HEK293 (cell line): ENCODE results near the gene FHIT.

Experiments
- CTCF ChIA-PET: fragments of 350-600 bp; formaldehyde crosslinking; extraction: SDS; loops from one replicate; lab custom pipeline; 2021; ENCODE audit warnings: antibody characterized with exemption; lab: Yijun Ruan, JAX
- POLR2A ChIA-PET: fragments of 300-600 bp; formaldehyde crosslinking; extraction: SDS; loops from one replicate; lab custom pipeline; 2020; ENCODE audit warnings: antibody characterized with exemption, inconsistent platforms; lab: Yijun Ruan, JAX
- H3K27ac ChIP-seq: fragments of 200-500 bp; sonication (Bioruptor generic); 2 replicates; pipeline ENCODE4 v1.5.1; 2014; ENCODE audit warnings: low read depth, low read length, control low read depth, inconsistent platforms; ENCODE audit errors: extremely low read depth
- H3K36me3 ChIP-seq, 2 experiments: fragments of 200-500 bp in 1 of 2; sonication (Bioruptor generic) in 1 of 2; 1 replicate in 1 of 2; 2 replicates in 1 of 2; pipeline ENCODE4 v1.5.1; 2014 to 2017; ENCODE audit warnings: inconsistent platforms in 2 of 2, low read length in 2 of 2; ENCODE audit not compliant: control insufficient read depth in 2 of 2, insufficient read depth in 1 of 2
- H3K4me1 ChIP-seq: fragments of 200-500 bp; sonication (Bioruptor generic); 2 replicates; pipeline ENCODE4 v1.5.1; 2014; ENCODE audit warnings: mild to moderate bottlenecking, low read length, inconsistent platforms; ENCODE audit not compliant: control insufficient read depth, insufficient read depth
- H3K4me3 ChIP-seq: 2 replicates; pipeline ENCODE4 v1.5.1; 2011; ENCODE audit warnings: low read depth, mild to moderate bottlenecking, control low read depth, low read length, moderate library complexity
- H3K9me3 ChIP-seq: fragments of 200-500 bp; sonication (Bioruptor generic); 2 replicates; pipeline ENCODE4 v1.5.1; 2014; ENCODE audit warnings: low read depth, low read length, inconsistent platforms; ENCODE audit not compliant: control insufficient read depth, insufficient read depth
- AEBP2 ChIP-seq: fragments of 450-650 bp; formaldehyde crosslinking; IDR thresholded peaks from 2 replicates; pipeline ENCODE4 v1.5.1; 2016; ENCODE audit warnings: missing biosample characterization, missing genetic modification characterization, borderline replicate concordance
- BCL11A ChIP-seq: fragments of 450-650 bp; formaldehyde crosslinking; IDR thresholded peaks from 2 replicates; pipeline ENCODE4 v1.5.1; 2016; ENCODE audit warnings: low read depth, missing biosample characterization, missing genetic modification characterization
- FEZF1 ChIP-seq: fragments of 450-650 bp; formaldehyde crosslinking; IDR thresholded peaks from 2 replicates; pipeline ENCODE4 v1.5.1; 2016; ENCODE audit warnings: missing biosample characterization, missing genetic modification characterization
- SALL2 ChIP-seq: fragments of 450-650 bp; formaldehyde crosslinking; IDR thresholded peaks from 2 replicates; pipeline ENCODE4 v1.5.0; 2017; ENCODE audit warnings: missing biosample characterization, mild to moderate bottlenecking, missing genetic modification characterization, borderline replicate concordance
- WT1 ChIP-seq: fragments of 450-650 bp; formaldehyde crosslinking; IDR thresholded peaks from 2 replicates; pipeline ENCODE4 v1.5.1; 2016; ENCODE audit warnings: missing biosample characterization, missing genetic modification characterization
- ZBTB21 ChIP-seq: fragments of 450-650 bp; formaldehyde crosslinking; IDR thresholded peaks from 2 replicates; pipeline ENCODE4 v1.5.1; 2017; ENCODE audit warnings: missing biosample characterization, missing genetic modification characterization
- ZNF133 ChIP-seq: fragments of 450-650 bp; formaldehyde crosslinking; IDR thresholded peaks from 2 replicates; pipeline ENCODE4 v1.5.1; 2016; ENCODE audit warnings: missing biosample characterization, missing genetic modification characterization
- ZNF184 ChIP-seq: fragments of 450-650 bp; IDR thresholded peaks from 2 replicates; pipeline ENCODE4 v1.5.1; 2018; ENCODE audit warnings: missing biosample characterization, mild to moderate bottlenecking, missing genetic modification characterization
- ZNF214 ChIP-seq: fragments of 450-650 bp; formaldehyde crosslinking; IDR thresholded peaks from 2 replicates; pipeline ENCODE4 v1.5.1; 2017; ENCODE audit warnings: missing biosample characterization, mild to moderate bottlenecking, missing genetic modification characterization, borderline replicate concordance
- ZNF24 ChIP-seq: fragments of 450-650 bp; formaldehyde crosslinking; IDR thresholded peaks from 2 replicates; pipeline ENCODE4 v1.5.1; 2016; ENCODE audit warnings: missing biosample characterization, missing genetic modification characterization
- ZNF416 ChIP-seq: fragments of 450-650 bp; formaldehyde crosslinking; IDR thresholded peaks from 2 replicates; pipeline ENCODE4 v1.5.1; 2016; ENCODE audit warnings: missing biosample characterization, missing genetic modification characterization
- ZNF48 ChIP-seq: fragments of 450-650 bp; formaldehyde crosslinking; IDR thresholded peaks from 2 replicates; pipeline ENCODE4 v1.5.1; 2016; ENCODE audit warnings: missing biosample characterization, missing genetic modification characterization
- ZNF514 ChIP-seq: fragments of 450-650 bp; formaldehyde crosslinking; IDR thresholded peaks from 2 replicates; pipeline ENCODE4 v1.5.1; 2016; ENCODE audit warnings: missing biosample characterization, missing genetic modification characterization
- ZNF623 ChIP-seq: fragments of 450-650 bp; formaldehyde crosslinking; IDR thresholded peaks from 2 replicates; pipeline ENCODE4 v1.5.1; 2016; ENCODE audit warnings: missing biosample characterization, missing genetic modification characterization
- ZNF660 ChIP-seq: fragments of 450-650 bp; IDR thresholded peaks from 2 replicates; pipeline ENCODE4 v1.5.1; 2018; ENCODE audit warnings: missing biosample characterization, mild to moderate bottlenecking, missing genetic modification characterization
- ZNF670 ChIP-seq: fragments of 450-650 bp; formaldehyde crosslinking; IDR thresholded peaks from 2 replicates; pipeline ENCODE4 v1.5.1; 2016; ENCODE audit warnings: missing biosample characterization, missing genetic modification characterization, low read depth
- ZNF776 ChIP-seq: fragments of 450-650 bp; formaldehyde crosslinking; IDR thresholded peaks from 2 replicates; pipeline ENCODE4 v1.5.0; 2017; ENCODE audit warnings: missing biosample characterization, missing genetic modification characterization, borderline replicate concordance
- ZNF791 ChIP-seq: fragments of 450-650 bp; formaldehyde crosslinking; IDR thresholded peaks from 2 replicates; pipeline ENCODE4 v1.5.1; 2016; ENCODE audit warnings: missing biosample characterization, missing genetic modification characterization
- ZNF792 ChIP-seq: fragments of 450-650 bp; formaldehyde crosslinking; IDR thresholded peaks from 2 replicates; pipeline ENCODE4 v1.5.1; 2016; ENCODE audit warnings: missing biosample characterization, missing genetic modification characterization
- ZSCAN18 ChIP-seq: fragments of 450-650 bp; formaldehyde crosslinking; IDR thresholded peaks from 2 replicates; pipeline ENCODE4 v1.5.1; 2016; ENCODE audit warnings: missing biosample characterization, missing genetic modification characterization
- ZSCAN23 ChIP-seq: fragments of 450-650 bp; formaldehyde crosslinking; IDR thresholded peaks from 2 replicates; pipeline ENCODE4 v1.5.1; 2016; ENCODE audit warnings: missing biosample characterization, missing genetic modification characterization
- TF ChIP-seq, protein P1 (sequence below): fragments of 450-650 bp; formaldehyde crosslinking; IDR thresholded peaks from 2 replicates; pipeline ENCODE4 v1.5.1; 2017; ENCODE audit warnings: missing biosample characterization, missing genetic modification characterization
- TF ChIP-seq, protein P2 (sequence below): fragments of 450-650 bp; formaldehyde crosslinking; IDR thresholded peaks from 2 replicates; pipeline ENCODE4 v1.5.1; 2016; ENCODE audit warnings: missing biosample characterization, missing genetic modification characterization
- TF ChIP-seq, protein P3 (sequence below): fragments of 450-650 bp; formaldehyde crosslinking; IDR thresholded peaks from 2 replicates; pipeline ENCODE4 v1.5.1; 2016; ENCODE audit warnings: missing biosample characterization, missing genetic modification characterization, low read depth
- TF ChIP-seq, protein P4 (sequence below): fragments of 450-650 bp; formaldehyde crosslinking; IDR thresholded peaks from 2 replicates; pipeline ENCODE4 v1.5.1; 2016; ENCODE audit warnings: missing biosample characterization, missing genetic modification characterization

The FHIT gene

DNA sequence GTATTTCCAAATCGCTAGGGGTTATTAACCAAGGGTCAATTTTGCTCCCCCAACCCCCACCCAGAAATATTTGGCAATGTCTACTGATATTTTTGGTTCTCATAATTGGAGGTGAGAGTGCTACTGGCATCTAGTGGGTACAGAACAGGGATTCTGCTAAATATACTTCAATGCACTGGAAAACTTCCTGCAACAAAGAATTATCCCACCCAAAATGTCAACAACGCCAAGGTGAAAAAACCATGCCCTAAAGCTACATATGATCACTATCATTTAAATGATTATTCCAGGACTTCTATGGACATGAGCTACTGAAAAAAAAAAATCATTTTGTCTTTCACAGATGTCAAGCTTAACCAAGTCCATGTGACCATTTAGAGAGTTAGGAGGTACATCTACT lies 867.9 kb downstream of the FHIT start:
- no peak overlapping the region for H3K4me3 ChIP-seq
- H3K27ac ChIP-seq: no peak overlapping the region
- H3K9me3 ChIP-seq: no peaks in the 10 kb centered on the region
- no peaks in the 10 kb centered on the region for H3K36me3 ChIP-seq
- no peaks in the 10 kb centered on the region for H3K4me1 ChIP-seq
- TF ChIP-seq ZNF792 (tag by site-specific recombination) (no peak), ZNF791 (no peak), ZNF24 (tag by site-specific recombination) (no peak), ZNF416 (tag by site-specific recombination) (no peak), ZSCAN18 (tag by site-specific recombination) (no peak), ZNF214 (tag by site-specific recombination) (no peak), FEZF1 (tag by site-specific recombination) (no peak), ZNF776 (no peak)
- TF ChIP-seq, protein P1, sequence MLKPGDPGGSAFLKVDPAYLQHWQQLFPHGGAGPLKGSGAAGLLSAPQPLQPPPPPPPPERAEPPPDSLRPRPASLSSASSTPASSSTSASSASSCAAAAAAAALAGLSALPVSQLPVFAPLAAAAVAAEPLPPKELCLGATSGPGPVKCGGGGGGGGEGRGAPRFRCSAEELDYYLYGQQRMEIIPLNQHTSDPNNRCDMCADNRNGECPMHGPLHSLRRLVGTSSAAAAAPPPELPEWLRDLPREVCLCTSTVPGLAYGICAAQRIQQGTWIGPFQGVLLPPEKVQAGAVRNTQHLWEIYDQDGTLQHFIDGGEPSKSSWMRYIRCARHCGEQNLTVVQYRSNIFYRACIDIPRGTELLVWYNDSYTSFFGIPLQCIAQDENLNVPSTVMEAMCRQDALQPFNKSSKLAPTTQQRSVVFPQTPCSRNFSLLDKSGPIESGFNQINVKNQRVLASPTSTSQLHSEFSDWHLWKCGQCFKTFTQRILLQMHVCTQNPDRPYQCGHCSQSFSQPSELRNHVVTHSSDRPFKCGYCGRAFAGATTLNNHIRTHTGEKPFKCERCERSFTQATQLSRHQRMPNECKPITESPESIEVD (tag by site-specific recombination): no peak
- CTCF ChIA-PET: interaction anchor here (0.7 kb wide), 1 partner anchor 1795 kb away, joined by 4 read pairs; no protein-coding TSS in a partner anchor
- POLR2A ChIA-PET: no interaction called here

DNA sequence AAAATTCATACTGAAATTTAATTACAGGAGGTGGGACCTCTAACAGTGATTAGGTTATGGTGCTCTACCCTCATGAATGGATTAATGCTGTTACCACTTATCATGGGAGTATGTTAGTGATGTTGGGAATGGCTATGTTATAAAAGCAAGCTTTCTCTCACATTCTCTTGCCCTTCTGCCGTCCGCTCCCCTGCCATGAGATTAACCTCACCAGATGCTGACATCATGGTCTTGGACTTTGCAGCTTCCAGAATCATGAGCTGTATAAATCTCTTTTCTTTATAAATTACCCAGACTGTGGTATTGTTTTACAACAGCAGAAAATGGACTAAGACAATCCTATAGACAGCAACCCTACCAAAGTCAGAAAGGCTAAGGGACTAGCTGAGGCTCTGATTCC lies 884.8 kb downstream of the FHIT start:
- CTCF ChIA-PET: no interaction called here
- H3K27ac ChIP-seq: no peak overlapping the region
- H3K4me3 ChIP-seq: no peak overlapping the region
- no peaks in the 10 kb centered on the region for H3K9me3 ChIP-seq
- TF ChIP-seq BCL11A (tag by site-specific recombination) (no peak), ZNF184 (no peak), AEBP2 (tag by site-specific recombination) (no peak), ZNF670 (tag by site-specific recombination) (no peak), ZSCAN23 (tag by site-specific recombination) (no peak), ZNF660 (tag by site-specific recombination) (no peak), ZNF133 (tag by site-specific recombination) (no peak)
- POLR2A ChIA-PET: no interaction called here
- H3K4me1 ChIP-seq: no peaks in the 10 kb centered on the region
- no peaks in the 10 kb centered on the region for H3K36me3 ChIP-seq

DNA sequence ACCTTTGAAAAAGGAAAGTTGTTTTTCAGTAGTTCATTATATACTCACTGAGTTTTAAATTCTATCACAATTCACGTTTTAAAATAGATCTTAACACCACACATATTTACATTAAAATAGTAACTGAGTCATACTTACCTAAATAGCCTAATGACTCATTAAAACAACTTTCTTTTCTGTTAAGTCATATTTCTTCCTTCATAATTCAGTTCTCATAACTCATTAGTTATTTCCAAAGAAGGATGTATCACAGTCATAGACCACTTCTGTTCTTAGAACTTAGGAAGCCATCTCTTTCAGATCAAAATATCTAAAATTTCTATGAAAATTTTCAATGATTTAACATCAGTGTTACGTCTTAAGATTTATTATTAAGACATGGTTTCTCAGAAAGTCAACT lies 885.9 kb downstream of the FHIT start:
- CTCF ChIA-PET: no interaction called here
- H3K36me3 ChIP-seq: no peaks in the 10 kb centered on the region
- no peaks in the 10 kb centered on the region for H3K4me1 ChIP-seq
- H3K4me3 ChIP-seq: no peak overlapping the region
- POLR2A ChIA-PET: no interaction called here
- TF ChIP-seq ZNF514 (tag by site-specific recombination): no peak
- TF ChIP-seq WT1 (tag by site-specific recombination): no peak
- TF ChIP-seq SALL2: no peak
- TF ChIP-seq ZNF48: no peak
- TF ChIP-seq, protein P2, sequence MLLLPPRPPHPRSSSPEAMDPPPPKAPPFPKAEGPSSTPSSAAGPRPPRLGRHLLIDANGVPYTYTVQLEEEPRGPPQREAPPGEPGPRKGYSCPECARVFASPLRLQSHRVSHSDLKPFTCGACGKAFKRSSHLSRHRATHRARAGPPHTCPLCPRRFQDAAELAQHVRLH: no peak
- TF ChIP-seq ZNF623 (tag by site-specific recombination): no peak
- TF ChIP-seq ZBTB21: no peak
- TF ChIP-seq, protein P3, sequence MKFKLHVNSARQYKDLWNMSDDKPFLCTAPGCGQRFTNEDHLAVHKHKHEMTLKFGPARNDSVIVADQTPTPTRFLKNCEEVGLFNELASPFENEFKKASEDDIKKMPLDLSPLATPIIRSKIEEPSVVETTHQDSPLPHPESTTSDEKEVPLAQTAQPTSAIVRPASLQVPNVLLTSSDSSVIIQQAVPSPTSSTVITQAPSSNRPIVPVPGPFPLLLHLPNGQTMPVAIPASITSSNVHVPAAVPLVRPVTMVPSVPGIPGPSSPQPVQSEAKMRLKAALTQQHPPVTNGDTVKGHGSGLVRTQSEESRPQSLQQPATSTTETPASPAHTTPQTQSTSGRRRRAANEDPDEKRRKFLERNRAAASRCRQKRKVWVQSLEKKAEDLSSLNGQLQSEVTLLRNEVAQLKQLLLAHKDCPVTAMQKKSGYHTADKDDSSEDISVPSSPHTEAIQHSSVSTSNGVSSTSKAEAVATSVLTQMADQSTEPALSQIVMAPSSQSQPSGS (tag by site-specific recombination): no peak
- TF ChIP-seq, protein P4, sequence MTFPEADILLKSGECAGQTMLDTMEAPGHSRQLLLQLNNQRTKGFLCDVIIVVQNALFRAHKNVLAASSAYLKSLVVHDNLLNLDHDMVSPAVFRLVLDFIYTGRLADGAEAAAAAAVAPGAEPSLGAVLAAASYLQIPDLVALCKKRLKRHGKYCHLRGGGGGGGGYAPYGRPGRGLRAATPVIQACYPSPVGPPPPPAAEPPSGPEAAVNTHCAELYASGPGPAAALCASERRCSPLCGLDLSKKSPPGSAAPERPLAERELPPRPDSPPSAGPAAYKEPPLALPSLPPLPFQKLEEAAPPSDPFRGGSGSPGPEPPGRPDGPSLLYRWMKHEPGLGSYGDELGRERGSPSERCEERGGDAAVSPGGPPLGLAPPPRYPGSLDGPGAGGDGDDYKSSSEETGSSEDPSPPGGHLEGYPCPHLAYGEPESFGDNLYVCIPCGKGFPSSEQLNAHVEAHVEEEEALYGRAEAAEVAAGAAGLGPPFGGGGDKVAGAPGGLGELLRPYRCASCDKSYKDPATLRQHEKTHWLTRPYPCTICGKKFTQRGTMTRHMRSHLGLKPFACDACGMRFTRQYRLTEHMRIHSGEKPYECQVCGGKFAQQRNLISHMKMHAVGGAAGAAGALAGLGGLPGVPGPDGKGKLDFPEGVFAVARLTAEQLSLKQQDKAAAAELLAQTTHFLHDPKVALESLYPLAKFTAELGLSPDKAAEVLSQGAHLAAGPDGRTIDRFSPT (tag by site-specific recombination): no peak
- no peaks in the 10 kb centered on the region for H3K9me3 ChIP-seq
- no peak overlapping the region for H3K27ac ChIP-seq
